A549 (cell line): ENCODE data around the gene ZBTB42.
"Not testable (repeated sequence)": the region's sequence is repeated elsewhere in the genome, so short reads cannot be mapped to it uniquely, and the experiment has no call there.

Source experiments
- BHLHE40 ChIP-seq: IDR thresholded peaks from 2 replicates; pipeline ENCODE4 v1.6.1; 2012; ENCODE audit warnings: low read depth, low read length, inconsistent platforms
- CEBPB ChIP-seq, 2 experiments: fragments of >200 bp in 1 of 2; sonication (Bioruptor Twin) in 1 of 2; formaldehyde crosslinking in 1 of 2; IDR thresholded peaks; 2 replicates each; pipeline ENCODE4 v1.6.1; 2012 to 2016
- FOSL2 ChIP-seq, 2 experiments: fragments of 450-650 bp in 1 of 2; fragments of >200 bp in 1 of 2; sonication (Bioruptor Twin) in 1 of 2; formaldehyde crosslinking; IDR thresholded peaks; 2 replicates each; pipeline versions ENCODE4 v1.5.0 to v1.6.1; 2016 to 2020; ENCODE audit warnings: mild to moderate bottlenecking in 1 of 2, moderate library complexity in 1 of 2
- JUN ChIP-seq, 2 experiments: fragments of >200 bp; sonication (Bioruptor Twin); formaldehyde crosslinking; IDR thresholded peaks; 2 replicates in 1 of 2; 3 replicates in 1 of 2; pipeline ENCODE4 v1.6.1; 2016 to 2017
- PHF8 ChIP-seq: fragments of 200-600 bp; sonication (generic); IDR thresholded peaks from 2 replicates; pipeline ENCODE4 v1.6.1; 2016; ENCODE audit warnings: low read depth, mild to moderate bottlenecking, antibody characterized with exemption, moderate library complexity, borderline replicate concordance
- POLR2A ChIP-seq: IDR thresholded peaks from 2 replicates; pipeline ENCODE4 v1.6.1; 2012; ENCODE audit warnings: mild to moderate bottlenecking, low read length
- RFX5 ChIP-seq: fragments of 450-650 bp; IDR thresholded peaks from 2 replicates; pipeline ENCODE4 v1.7.1; 2014; ENCODE audit warnings: antibody characterized with exemption, mild to moderate bottlenecking, moderate library complexity
- TF ChIP-seq, protein P1 (sequence below): fragments of >200 bp; sonication (Bioruptor Twin); formaldehyde crosslinking; IDR thresholded peaks from 3 replicates; pipeline ENCODE4 v1.5.1; 2016
- TF ChIP-seq, protein P2 (sequence below): fragments of 250-450 bp; sonication (Bioruptor Pico); IDR thresholded peaks from 2 replicates; pipeline ENCODE4 v1.5.0; 2021; ENCODE audit warnings: mild to moderate bottlenecking, moderate library complexity, borderline replicate concordance
- TF ChIP-seq, protein P3 (sequence below): fragments of 200-600 bp; sonication (generic); IDR thresholded peaks from 2 replicates; pipeline ENCODE4 v1.6.1; 2016; ENCODE audit warnings: antibody characterized with exemption, mild to moderate bottlenecking, moderate library complexity
- TF ChIP-seq, protein P4 (sequence below): fragments of >200 bp; sonication (Bioruptor Twin); formaldehyde crosslinking; IDR thresholded peaks from 3 replicates; pipeline ENCODE4 v1.6.1; 2016

DNA sequence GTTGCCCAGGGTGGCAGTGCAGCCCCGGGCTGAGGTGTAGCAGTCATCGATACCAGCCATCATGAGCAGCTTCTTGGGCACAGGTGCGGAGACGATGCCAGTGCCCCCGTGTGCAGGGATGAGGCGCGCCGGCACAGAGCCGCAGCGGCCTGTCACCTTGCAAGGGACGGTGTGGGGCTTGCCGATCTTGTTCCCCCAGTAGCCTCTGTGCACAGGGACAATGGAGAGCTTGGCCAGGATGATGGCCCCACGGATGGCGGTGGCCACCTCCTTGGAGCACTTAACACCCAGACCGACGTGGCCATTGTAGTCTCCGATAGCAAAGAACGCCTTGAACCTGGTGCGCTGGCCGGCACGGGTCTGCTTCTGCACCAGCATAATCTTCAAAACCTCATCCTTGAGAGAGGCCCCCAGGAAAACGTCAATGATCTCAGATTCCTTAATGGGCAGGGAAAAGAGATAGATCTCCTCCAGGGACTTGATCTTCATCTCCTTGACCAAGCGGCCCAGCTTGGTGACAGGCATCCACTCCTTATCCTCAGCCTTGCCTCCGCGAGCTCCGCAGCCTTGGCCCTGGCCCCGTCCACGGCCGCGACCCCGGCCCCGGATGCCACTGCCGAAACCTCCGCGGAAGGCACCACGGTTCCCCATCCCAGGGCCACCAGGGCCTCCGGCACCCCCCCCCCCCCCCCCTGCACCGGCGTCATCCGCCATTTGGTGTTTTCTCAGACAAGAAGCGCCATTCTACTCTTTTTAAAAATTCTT lies 35.5 kb downstream of the ZBTB42 start:
- TF ChIP-seq, protein P1, sequence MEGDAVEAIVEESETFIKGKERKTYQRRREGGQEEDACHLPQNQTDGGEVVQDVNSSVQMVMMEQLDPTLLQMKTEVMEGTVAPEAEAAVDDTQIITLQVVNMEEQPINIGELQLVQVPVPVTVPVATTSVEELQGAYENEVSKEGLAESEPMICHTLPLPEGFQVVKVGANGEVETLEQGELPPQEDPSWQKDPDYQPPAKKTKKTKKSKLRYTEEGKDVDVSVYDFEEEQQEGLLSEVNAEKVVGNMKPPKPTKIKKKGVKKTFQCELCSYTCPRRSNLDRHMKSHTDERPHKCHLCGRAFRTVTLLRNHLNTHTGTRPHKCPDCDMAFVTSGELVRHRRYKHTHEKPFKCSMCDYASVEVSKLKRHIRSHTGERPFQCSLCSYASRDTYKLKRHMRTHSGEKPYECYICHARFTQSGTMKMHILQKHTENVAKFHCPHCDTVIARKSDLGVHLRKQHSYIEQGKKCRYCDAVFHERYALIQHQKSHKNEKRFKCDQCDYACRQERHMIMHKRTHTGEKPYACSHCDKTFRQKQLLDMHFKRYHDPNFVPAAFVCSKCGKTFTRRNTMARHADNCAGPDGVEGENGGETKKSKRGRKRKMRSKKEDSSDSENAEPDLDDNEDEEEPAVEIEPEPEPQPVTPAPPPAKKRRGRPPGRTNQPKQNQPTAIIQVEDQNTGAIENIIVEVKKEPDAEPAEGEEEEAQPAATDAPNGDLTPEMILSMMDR: not testable (repeated sequence)
- not testable (repeated sequence) for TF ChIP-seq JUN (IDR thresholded peaks at IDR 0.05); POLR2A; RFX5; BHLHE40; PHF8; FOSL2 (IDR thresholded peaks at IDR 0.05); FOSL2 (CRISPR knock-in tag; IDR thresholded peaks at IDR 0.05); CEBPB (IDR thresholded peaks at IDR 0.05)
- TF ChIP-seq, protein P2, sequence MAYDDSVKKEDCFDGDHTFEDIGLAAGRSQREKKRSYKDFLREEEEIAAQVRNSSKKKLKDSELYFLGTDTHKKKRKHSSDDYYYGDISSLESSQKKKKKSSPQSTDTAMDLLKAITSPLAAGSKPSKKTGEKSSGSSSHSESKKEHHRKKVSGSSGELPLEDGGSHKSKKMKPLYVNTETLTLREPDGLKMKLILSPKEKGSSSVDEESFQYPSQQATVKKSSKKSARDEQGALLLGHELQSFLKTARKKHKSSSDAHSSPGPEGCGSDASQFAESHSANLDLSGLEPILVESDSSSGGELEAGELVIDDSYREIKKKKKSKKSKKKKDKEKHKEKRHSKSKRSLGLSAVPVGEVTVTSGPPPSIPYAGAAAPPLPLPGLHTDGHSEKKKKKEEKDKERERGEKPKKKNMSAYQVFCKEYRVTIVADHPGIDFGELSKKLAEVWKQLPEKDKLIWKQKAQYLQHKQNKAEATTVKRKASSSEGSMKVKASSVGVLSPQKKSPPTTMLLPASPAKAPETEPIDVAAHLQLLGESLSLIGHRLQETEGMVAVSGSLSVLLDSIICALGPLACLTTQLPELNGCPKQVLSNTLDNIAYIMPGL (CRISPR knock-in tag): not testable (repeated sequence)
- TF ChIP-seq, protein P3, sequence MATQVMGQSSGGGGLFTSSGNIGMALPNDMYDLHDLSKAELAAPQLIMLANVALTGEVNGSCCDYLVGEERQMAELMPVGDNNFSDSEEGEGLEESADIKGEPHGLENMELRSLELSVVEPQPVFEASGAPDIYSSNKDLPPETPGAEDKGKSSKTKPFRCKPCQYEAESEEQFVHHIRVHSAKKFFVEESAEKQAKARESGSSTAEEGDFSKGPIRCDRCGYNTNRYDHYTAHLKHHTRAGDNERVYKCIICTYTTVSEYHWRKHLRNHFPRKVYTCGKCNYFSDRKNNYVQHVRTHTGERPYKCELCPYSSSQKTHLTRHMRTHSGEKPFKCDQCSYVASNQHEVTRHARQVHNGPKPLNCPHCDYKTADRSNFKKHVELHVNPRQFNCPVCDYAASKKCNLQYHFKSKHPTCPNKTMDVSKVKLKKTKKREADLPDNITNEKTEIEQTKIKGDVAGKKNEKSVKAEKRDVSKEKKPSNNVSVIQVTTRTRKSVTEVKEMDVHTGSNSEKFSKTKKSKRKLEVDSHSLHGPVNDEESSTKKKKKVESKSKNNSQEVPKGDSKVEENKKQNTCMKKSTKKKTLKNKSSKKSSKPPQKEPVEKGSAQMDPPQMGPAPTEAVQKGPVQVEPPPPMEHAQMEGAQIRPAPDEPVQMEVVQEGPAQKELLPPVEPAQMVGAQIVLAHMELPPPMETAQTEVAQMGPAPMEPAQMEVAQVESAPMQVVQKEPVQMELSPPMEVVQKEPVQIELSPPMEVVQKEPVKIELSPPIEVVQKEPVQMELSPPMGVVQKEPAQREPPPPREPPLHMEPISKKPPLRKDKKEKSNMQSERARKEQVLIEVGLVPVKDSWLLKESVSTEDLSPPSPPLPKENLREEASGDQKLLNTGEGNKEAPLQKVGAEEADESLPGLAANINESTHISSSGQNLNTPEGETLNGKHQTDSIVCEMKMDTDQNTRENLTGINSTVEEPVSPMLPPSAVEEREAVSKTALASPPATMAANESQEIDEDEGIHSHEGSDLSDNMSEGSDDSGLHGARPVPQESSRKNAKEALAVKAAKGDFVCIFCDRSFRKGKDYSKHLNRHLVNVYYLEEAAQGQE: not testable (repeated sequence)
- TF ChIP-seq, protein P4, sequence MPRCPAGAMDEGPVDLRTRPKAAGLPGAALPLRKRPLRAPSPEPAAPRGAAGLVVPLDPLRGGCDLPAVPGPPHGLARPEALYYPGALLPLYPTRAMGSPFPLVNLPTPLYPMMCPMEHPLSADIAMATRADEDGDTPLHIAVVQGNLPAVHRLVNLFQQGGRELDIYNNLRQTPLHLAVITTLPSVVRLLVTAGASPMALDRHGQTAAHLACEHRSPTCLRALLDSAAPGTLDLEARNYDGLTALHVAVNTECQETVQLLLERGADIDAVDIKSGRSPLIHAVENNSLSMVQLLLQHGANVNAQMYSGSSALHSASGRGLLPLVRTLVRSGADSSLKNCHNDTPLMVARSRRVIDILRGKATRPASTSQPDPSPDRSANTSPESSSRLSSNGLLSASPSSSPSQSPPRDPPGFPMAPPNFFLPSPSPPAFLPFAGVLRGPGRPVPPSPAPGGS: not testable (repeated sequence)
